ENCODE measurements around the gene LRPAP1. TPM values are rescaled to one million over a fixed set of nuclear protein-coding genes. Genes with fewer than 3 reads are reported as not detected.

Gene LRPAP1
- total RNA-seq, 4 donors from 2014 or later = 88.5 to 201 (median 174) TPM

GRCh38 chr4:3522651-3523050 is 9.6 kb downstream of the LRPAP1 start:
- no peaks in the 10 kb centered on the region for H3K27me3 ChIP-seq
- peaks cover 63 to 94% (median 82%) of the 10 kb centered on the region in 4 donors for H3K36me3 ChIP-seq
- no peak overlapping the region for H3K4me3 ChIP-seq
- no peak overlapping the region for H3K27ac ChIP-seq (replicated peaks in 1 of 4)
- intact Hi-C loops (cut with DNase I) = no loop called here
- no peak for DNase-seq (ENCODE audit: extremely low spot score)
- peaks cover 0 to 19% (median 0%) of the 10 kb centered on the region in 4 donors for H3K4me1 ChIP-seq
- TF ChIP-seq POLR2AphosphoS5 (IDR thresholded peaks at IDR 0.05) = no peak
- TF ChIP-seq POLR2A (IDR thresholded peaks at IDR 0.05; ENCODE audit: low read depth) = no peak
- no peak for TF ChIP-seq EP300 (IDR thresholded peaks at IDR 0.05)
- no peak for TF ChIP-seq CTCF (IDR thresholded peaks at IDR 0.05)
- no peaks in the 10 kb centered on the region for H3K9me3 ChIP-seq
- 86% methylated on average over 8 of the region's 19 CpGs for WGBS

GRCh38 chr4:3522326-3522640 is 9.9 kb downstream of the LRPAP1 start:
- no peak for DNase-seq (ENCODE audit: extremely low spot score)
- WGBS = 72% methylated on average over 5 of the region's 15 CpGs
- Histone ChIP-seq H3K27me3 (no peaks in the 10 kb centered on the region), H3K4me3 (no peak overlapping the region), H3K27ac (replicated peaks in 1 of 4) (no peak overlapping the region), H3K36me3 (peaks cover 67 to 94% (median 84%) of the 10 kb centered on the region in 4 donors), H3K9me3 (no peaks in the 10 kb centered on the region), H3K4me1 (peaks cover 0 to 15% (median 0%) of the 10 kb centered on the region in 4 donors)
- intact Hi-C loops (cut with DNase I) = no loop called here
- TF ChIP-seq POLR2AphosphoS5 (IDR thresholded peaks at IDR 0.05) (no peak), POLR2A (IDR thresholded peaks at IDR 0.05; ENCODE audit: low read depth) (no peak), EP300 (IDR thresholded peaks at IDR 0.05) (no peak), CTCF (IDR thresholded peaks at IDR 0.05) (no peak)

- H3K9me3 ChIP-seq = no peaks in the 10 kb centered on the region
- H3K4me1 ChIP-seq = peaks cover 0 to 10% (median 0%) of the 10 kb centered on the region in 4 donors
- H3K27me3 ChIP-seq = no peaks in the 10 kb centered on the region
- 86% methylated on average over 12 of the region's 16 CpGs for WGBS
- no peak for DNase-seq (ENCODE audit: extremely low spot score)
- peaks cover 72 to 97% (median 88%) of the 10 kb centered on the region in 4 donors for H3K36me3 ChIP-seq
- intact Hi-C loops (cut with DNase I) = no loop called here
- H3K27ac ChIP-seq (replicated peaks in 1 of 4) = no peak overlapping the region
- H3K4me3 ChIP-seq = no peak overlapping the region
- TF ChIP-seq POLR2AphosphoS5 (IDR thresholded peaks at IDR 0.05) = no peak
- TF ChIP-seq EP300 (IDR thresholded peaks at IDR 0.05) = no peak
- no peak for TF ChIP-seq POLR2A (IDR thresholded peaks at IDR 0.05; ENCODE audit: low read depth)
- no peak for TF ChIP-seq CTCF (IDR thresholded peaks at IDR 0.05)
These were observed 10.4 kb downstream of the LRPAP1 start for GRCh38 chr4:3521621-3522325.

GRCh38 chr4:3520796-3521600 is 11.2 kb downstream of the LRPAP1 start:
- intact Hi-C loops (cut with DNase I) = no loop called here

More at GRCh38 chr4:3520796-3521600, 11.2 kb downstream of the LRPAP1 start:
- H3K27ac ChIP-seq (replicated peaks in 1 of 4) = no peak overlapping the region
- TF ChIP-seq POLR2AphosphoS5 (IDR thresholded peaks at IDR 0.05) = no peak
- TF ChIP-seq CTCF (IDR thresholded peaks at IDR 0.05) = no peak
- no peak for TF ChIP-seq EP300 (IDR thresholded peaks at IDR 0.05)
- no peak for TF ChIP-seq POLR2A (IDR thresholded peaks at IDR 0.05; ENCODE audit: low read depth)
- 86% methylated on average over 29 of the region's 31 CpGs for WGBS
- H3K27me3 ChIP-seq = no peaks in the 10 kb centered on the region
- H3K4me3 ChIP-seq = no peak overlapping the region
- DNase-seq (ENCODE audit: extremely low spot score) = no peak
- H3K36me3 ChIP-seq = peaks cover 80 to 99% (median 93%) of the 10 kb centered on the region in 4 donors
- H3K9me3 ChIP-seq = no peaks in the 10 kb centered on the region
- H3K4me1 ChIP-seq = peaks cover 0 to 2% (median 0%) of the 10 kb centered on the region in 4 donors

Data from esophagus muscularis mucosa (tissue), 4 donors.